ENCODE results near the gene TESK2.

The TESK2 gene

GRCh38 chr1:45331436-45332345 is 159.3 kb downstream of the TESK2 start:
- DNase-seq, result no peak

GRCh38 chr1:45329445-45329844 is 161.5 kb downstream of the TESK2 start:
- no peak for DNase-seq

- no peak for DNase-seq
Measured at GRCh38 chr1:45328680-45329079, 162.3 kb downstream of the TESK2 start.

GRCh38 chr1:45327644-45328515 is 163.1 kb downstream of the TESK2 start:
- no peak for DNase-seq

GRCh38 chr1:45326627-45327623 is 164.0 kb downstream of the TESK2 start, which contains the start of gene HPDL:
HPDL (plus strand) TSS chr1:45326895; CDS start chr1:45327149, 254 bp downstream.
- DNase-seq, result peak; percentile 87

GRCh38 chr1:45325851-45326506 is 165.0 kb downstream of the TESK2 start:
- no peak for DNase-seq

GRCh38 chr1:45322486-45323040 is 168.4 kb downstream of the TESK2 start:
- DNase-seq, result no peak

GRCh38 chr1:45321444-45321843 is 169.5 kb downstream of the TESK2 start:
- no peak for DNase-seq

- DNase-seq, result no peak
Measured at GRCh38 chr1:45319761-45320160, 171.2 kb downstream of the TESK2 start.

GRCh38 chr1:45317166-45317565 is 173.8 kb downstream of the TESK2 start:
- DNase-seq, result no peak

GRCh38 chr1:45314266-45314665 is 176.7 kb downstream of the TESK2 start:
- no peak for DNase-seq

- no peak for DNase-seq
Measured at GRCh38 chr1:45306905-45307304, 184.1 kb downstream of the TESK2 start.

- no peak for DNase-seq
Measured at GRCh38 chr1:45306319-45306718, 184.6 kb downstream of the TESK2 start.

- no peak for DNase-seq
Measured at GRCh38 chr1:45305231-45305630, 185.7 kb downstream of the TESK2 start.

GRCh38 chr1:45304311-45305081 is 186.5 kb downstream of the TESK2 start:
- DNase-seq, result peak; percentile 49

GRCh38 chr1:45303520-45304310 is 187.2 kb downstream of the TESK2 start:
- DNase-seq, result peak; percentile 99

- DNase-seq, result no peak
Measured at GRCh38 chr1:45302505-45303150, 188.3 kb downstream of the TESK2 start.

GRCh38 chr1:45300669-45300997 is 190.3 kb downstream of the TESK2 start:
- DNase-seq, result no peak

GRCh38 chr1:45299981-45300668 is 190.8 kb downstream of the TESK2 start:
- peak; percentile 50 for DNase-seq
